VCaP (cell line): Measurements from ENCODE around the gene MYO1F.
"Not testable (repeated sequence)": the region's sequence is repeated elsewhere in the genome, so short reads cannot be mapped to it uniquely, and the experiment has no call there.

Source experiments
- H3K27ac ChIP-seq: fragments of 450-650 bp; 2 replicates; pipeline ENCODE4 v1.5.1; 2017
- TF ChIP-seq, protein P1 (sequence below): fragments of 450-650 bp; conservative IDR thresholded peaks from 2 replicates; pipeline ENCODE4 v1.5.1; 2017; ENCODE audit warnings: mild to moderate bottlenecking, moderate library complexity

Gene MYO1F

DNA sequence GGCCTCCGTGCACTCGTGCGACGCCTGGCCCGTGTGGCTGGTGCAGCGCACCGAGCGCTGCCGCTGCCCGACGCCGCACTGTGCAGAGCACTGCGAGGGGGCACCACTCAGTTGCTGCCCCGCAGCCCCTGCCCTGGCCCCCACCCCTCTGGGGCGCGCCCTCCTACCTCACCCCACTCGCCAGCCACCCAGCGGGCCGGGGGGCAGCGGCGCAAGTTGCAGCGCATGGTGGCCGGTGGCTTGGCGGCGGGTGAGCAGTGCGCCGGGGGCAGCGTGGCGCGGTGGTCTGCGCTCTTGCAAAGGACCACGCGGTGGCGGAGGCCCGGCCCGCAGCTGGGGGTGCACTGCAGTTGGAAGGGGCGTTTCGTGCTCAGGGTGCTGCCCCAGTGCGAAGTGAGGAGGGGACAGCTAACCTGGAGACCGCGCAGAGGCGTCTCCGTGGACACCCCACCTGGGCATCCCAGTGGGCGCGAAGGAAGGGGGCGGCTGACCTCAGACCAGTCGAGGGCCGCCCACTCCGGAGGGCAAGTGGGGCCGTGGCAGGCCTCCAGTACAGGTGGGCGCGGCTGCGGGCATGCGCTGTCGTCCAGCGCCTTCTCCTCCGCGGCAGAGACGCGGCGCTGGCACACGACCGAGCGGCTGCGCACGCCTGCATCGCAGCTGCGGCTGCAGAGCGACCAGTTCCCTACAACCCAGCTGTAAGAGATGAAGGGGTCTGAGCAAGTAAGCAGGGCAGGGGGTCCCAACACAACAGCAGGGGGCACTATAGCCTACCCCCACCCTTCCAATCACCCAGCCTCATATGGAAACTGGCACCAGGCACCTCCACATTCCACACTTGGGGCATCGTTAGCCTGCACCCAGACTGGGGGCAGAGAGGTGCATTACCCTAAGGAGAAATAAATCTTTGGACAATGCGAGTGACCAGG is 8.0 kb upstream of the MYO1F start:
- H3K27ac ChIP-seq: no peak overlapping the region
- TF ChIP-seq, protein P1, sequence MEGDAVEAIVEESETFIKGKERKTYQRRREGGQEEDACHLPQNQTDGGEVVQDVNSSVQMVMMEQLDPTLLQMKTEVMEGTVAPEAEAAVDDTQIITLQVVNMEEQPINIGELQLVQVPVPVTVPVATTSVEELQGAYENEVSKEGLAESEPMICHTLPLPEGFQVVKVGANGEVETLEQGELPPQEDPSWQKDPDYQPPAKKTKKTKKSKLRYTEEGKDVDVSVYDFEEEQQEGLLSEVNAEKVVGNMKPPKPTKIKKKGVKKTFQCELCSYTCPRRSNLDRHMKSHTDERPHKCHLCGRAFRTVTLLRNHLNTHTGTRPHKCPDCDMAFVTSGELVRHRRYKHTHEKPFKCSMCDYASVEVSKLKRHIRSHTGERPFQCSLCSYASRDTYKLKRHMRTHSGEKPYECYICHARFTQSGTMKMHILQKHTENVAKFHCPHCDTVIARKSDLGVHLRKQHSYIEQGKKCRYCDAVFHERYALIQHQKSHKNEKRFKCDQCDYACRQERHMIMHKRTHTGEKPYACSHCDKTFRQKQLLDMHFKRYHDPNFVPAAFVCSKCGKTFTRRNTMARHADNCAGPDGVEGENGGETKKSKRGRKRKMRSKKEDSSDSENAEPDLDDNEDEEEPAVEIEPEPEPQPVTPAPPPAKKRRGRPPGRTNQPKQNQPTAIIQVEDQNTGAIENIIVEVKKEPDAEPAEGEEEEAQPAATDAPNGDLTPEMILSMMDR: no peak

GRCh38 chr19:8580710-8581281 is 3.6 kb upstream of the MYO1F start:
- no peak overlapping the region for H3K27ac ChIP-seq
- TF ChIP-seq, protein P1: peak; percentile 92

- H3K27ac ChIP-seq: no peak overlapping the region
- TF ChIP-seq, protein P1: peak; percentile 85
Observed at GRCh38 chr19:8578642-8579265, 1.5 kb upstream of the MYO1F start.

DNA sequence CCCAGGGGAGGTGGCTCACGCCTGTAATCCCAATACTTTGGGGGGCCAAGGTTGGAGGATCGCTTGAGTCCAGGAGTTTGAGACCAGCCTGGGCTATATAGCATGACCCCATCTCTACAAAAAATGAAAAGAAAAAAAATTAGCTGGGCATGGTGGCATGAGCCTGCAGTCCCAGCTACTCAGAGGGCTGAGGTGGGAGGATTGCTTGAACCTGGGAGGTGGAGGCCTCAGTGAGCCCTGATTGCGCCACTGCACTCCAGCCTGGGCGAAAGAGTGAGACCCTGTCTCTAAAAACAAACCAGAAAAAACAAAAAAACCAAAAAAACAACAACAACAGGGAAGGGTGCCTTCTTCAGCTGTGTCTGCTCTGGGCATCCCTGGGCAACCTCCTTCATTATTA is 499 bp upstream of the MYO1F start:
- no peak overlapping the region for H3K27ac ChIP-seq

GRCh38 chr19:8576273-8576993 is 809 bp downstream of the MYO1F start:
- no peak overlapping the region for H3K27ac ChIP-seq
- TF ChIP-seq, protein P1: no peak

More for the DNA sequence above, 499 bp upstream of the MYO1F start:
- TF ChIP-seq, protein P1: no peak

GRCh38 chr19:8575467-8575997 is 1.7 kb downstream of the MYO1F start:
- H3K27ac ChIP-seq: no peak overlapping the region

GRCh38 chr19:8574619-8574922 is 2.7 kb downstream of the MYO1F start:
- H3K27ac ChIP-seq: not testable (repeated sequence)

More at GRCh38 chr19:8575467-8575997, 1.7 kb downstream of the MYO1F start:
- TF ChIP-seq, protein P1: no peak
